ENCODE results near the gene SEPTIN3.

The SEPTIN3 gene

DNA sequence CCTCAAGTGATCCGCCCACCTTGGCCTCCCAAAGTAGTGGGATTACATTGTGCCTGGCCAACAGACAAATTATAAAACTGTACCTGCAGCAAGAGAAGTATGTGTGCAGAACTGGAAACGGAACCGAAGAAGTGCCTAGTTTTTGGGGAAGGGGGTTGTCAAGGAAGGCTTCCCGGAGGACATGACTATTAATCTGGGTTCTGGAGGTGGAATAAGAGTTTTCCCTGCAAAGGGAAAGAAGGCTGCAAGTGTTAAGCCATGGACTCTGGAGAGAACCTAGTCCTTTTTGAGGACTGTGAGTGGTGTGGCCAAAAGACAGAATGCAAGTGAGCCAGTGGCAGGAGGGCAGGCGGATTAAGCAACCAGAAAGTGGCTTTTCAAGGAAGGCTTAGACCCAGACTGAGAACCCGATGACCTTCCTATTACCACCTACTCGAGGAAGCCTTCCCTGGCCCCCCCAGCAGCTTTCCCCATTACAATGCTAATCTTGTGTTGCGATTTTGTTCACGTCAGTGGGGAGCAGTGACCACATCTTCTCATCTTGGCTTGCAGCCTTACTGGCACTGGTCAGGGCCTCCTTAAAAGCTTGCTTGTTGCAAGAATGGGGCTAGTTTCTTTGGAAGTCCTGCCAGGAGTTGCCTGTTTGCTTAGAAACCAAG is 5.7 kb upstream of the SEPTIN3 start:
- H3K36me3 ChIP-seq (replicated peaks; ENCODE audit: low read depth, low read length) = no peaks in the 10 kb centered on the region
- no peaks in the 10 kb centered on the region for H4K20me1 ChIP-seq (ENCODE audit: insufficient read depth, low read length)
- H3K4me3 ChIP-seq (ENCODE audit: low read length) = no peak overlapping the region
- H3K79me2 ChIP-seq (ENCODE audit: low read length) = no peaks in the 10 kb centered on the region
- peaks cover 11% of the 10 kb centered on the region; the same call in 1 of the 2 replicates for H3K4me1 ChIP-seq (ENCODE audit: low read length)
- H3K4me2 ChIP-seq (ENCODE audit: low read length) = no peak overlapping the region
- H3K9ac ChIP-seq (ENCODE audit: low read length) = no peak overlapping the region
- TF ChIP-seq EZH2phosphoT487 (IDR thresholded peaks at IDR 0.05; ENCODE audit: low read depth) (no peak), CTCF (IDR thresholded peaks at IDR 0.05; ENCODE audit: low read depth, low read length) (no peak)
- no peak overlapping the region for H3K27ac ChIP-seq (ENCODE audit: low read length)
- H3K9me3 ChIP-seq (ENCODE audit: insufficient read depth, low read length) = no peaks in the 10 kb centered on the region
- H3K27me3 ChIP-seq (ENCODE audit: low read depth, low read length) = 0 out of 2 replicates have a peak, but pooled peaks cover 3% of the 10 kb centered on the region
- H2AFZ ChIP-seq (ENCODE audit: low read depth, low read length) = no peak overlapping the region

GRCh38 chr22:41964112-41964491 is 5.1 kb upstream of the SEPTIN3 start:
- H3K27ac ChIP-seq (ENCODE audit: low read length) = no peak overlapping the region

DNA sequence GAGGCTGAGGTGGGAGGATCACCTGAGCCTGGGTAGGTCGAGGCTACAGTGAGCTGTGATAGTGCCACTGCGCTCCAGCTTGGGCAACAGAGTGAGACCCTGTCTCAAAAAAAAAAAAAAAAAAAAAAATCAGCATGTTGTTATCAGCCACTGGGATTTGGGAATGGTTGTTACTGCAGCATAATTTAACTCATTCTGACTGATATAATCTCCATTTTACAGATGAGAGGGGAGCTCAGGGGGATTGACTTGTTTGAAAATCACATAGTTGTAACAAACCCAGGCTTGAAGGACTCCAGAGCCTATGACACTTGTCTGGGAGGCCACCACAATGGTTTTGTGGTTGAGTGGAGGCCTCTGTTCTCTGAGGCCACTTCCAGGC is 3.0 kb upstream of the SEPTIN3 start:
- Histone ChIP-seq H3K27ac (ENCODE audit: low read length) (no peak overlapping the region), H3K4me3 (ENCODE audit: low read length) (no peak overlapping the region), H3K9ac (ENCODE audit: low read length) (no peak overlapping the region), H3K79me2 (ENCODE audit: low read length) (no peaks in the 10 kb centered on the region), H3K4me2 (ENCODE audit: low read length) (no peak overlapping the region), H3K4me1 (ENCODE audit: low read length) (peaks cover 3% of the 10 kb centered on the region; the same call in 1 of the 2 replicates), H2AFZ (ENCODE audit: low read depth, low read length) (0 out of 2 replicates have a peak overlapping the region, but pooled peaks have one; percentile 22), H3K27me3 (ENCODE audit: low read depth, low read length) (0 out of 2 replicates have a peak, but pooled peaks cover 3% of the 10 kb centered on the region), H3K9me3 (ENCODE audit: insufficient read depth, low read length) (no peaks in the 10 kb centered on the region), H3K36me3 (replicated peaks; ENCODE audit: low read depth, low read length) (no peaks in the 10 kb centered on the region), H4K20me1 (ENCODE audit: insufficient read depth, low read length) (no peaks in the 10 kb centered on the region)
- no peak for TF ChIP-seq CTCF (IDR thresholded peaks at IDR 0.05; ENCODE audit: low read depth, low read length)

More at GRCh38 chr22:41964112-41964491, 5.1 kb upstream of the SEPTIN3 start:
- no peaks in the 10 kb centered on the region for H3K79me2 ChIP-seq (ENCODE audit: low read length)
- H2AFZ ChIP-seq (ENCODE audit: low read depth, low read length) = no peak overlapping the region
- no peak for TF ChIP-seq EZH2phosphoT487 (IDR thresholded peaks at IDR 0.05; ENCODE audit: low read depth)
- no peak for TF ChIP-seq CTCF (IDR thresholded peaks at IDR 0.05; ENCODE audit: low read depth, low read length)
- H3K27me3 ChIP-seq (ENCODE audit: low read depth, low read length) = 0 out of 2 replicates have a peak, but pooled peaks cover 3% of the 10 kb centered on the region
- H3K36me3 ChIP-seq (replicated peaks; ENCODE audit: low read depth, low read length) = no peaks in the 10 kb centered on the region
- peaks cover 11% of the 10 kb centered on the region; the same call in 1 of the 2 replicates for H3K4me1 ChIP-seq (ENCODE audit: low read length)
- no peak overlapping the region for H3K4me3 ChIP-seq (ENCODE audit: low read length)
- no peak overlapping the region for H3K4me2 ChIP-seq (ENCODE audit: low read length)
- no peaks in the 10 kb centered on the region for H3K9me3 ChIP-seq (ENCODE audit: insufficient read depth, low read length)
- H3K9ac ChIP-seq (ENCODE audit: low read length) = no peak overlapping the region
- H4K20me1 ChIP-seq (ENCODE audit: insufficient read depth, low read length) = no peaks in the 10 kb centered on the region

- H3K9ac ChIP-seq (ENCODE audit: low read length) = no peak overlapping the region
- no peaks in the 10 kb centered on the region for H3K9me3 ChIP-seq (ENCODE audit: insufficient read depth, low read length)
- peak overlapping the region; percentile 22; the same call in 1 of the 2 replicates for H2AFZ ChIP-seq (ENCODE audit: low read depth, low read length)
- H3K79me2 ChIP-seq (ENCODE audit: low read length) = no peaks in the 10 kb centered on the region
- no peak overlapping the region for H3K4me3 ChIP-seq (ENCODE audit: low read length)
- 0 out of 2 replicates have a peak, but pooled peaks cover 3% of the 10 kb centered on the region for H3K27me3 ChIP-seq (ENCODE audit: low read depth, low read length)
- no peak overlapping the region for H3K27ac ChIP-seq (ENCODE audit: low read length)
- H3K36me3 ChIP-seq (replicated peaks; ENCODE audit: low read depth, low read length) = no peaks in the 10 kb centered on the region
- no peaks in the 10 kb centered on the region for H4K20me1 ChIP-seq (ENCODE audit: insufficient read depth, low read length)
- H3K4me2 ChIP-seq (ENCODE audit: low read length) = no peak overlapping the region
- peaks cover 3% of the 10 kb centered on the region; the same call in 1 of the 2 replicates for H3K4me1 ChIP-seq (ENCODE audit: low read length)
- TF ChIP-seq EZH2phosphoT487 (IDR thresholded peaks at IDR 0.05; ENCODE audit: low read depth) (no peak), CTCF (IDR thresholded peaks at IDR 0.05; ENCODE audit: low read depth, low read length) (peak; percentile 88)
These were observed 2.5 kb upstream of the SEPTIN3 start for GRCh38 chr22:41966607-41967240.

Data from OCI-LY3 (cell line).